ENCODE data around the gene HINFP. TPM values are rescaled to one million over a fixed set of nuclear protein-coding genes. Genes with fewer than 3 reads are reported as not detected.

HINFP gene
- 9.2 and 9.8 TPM in 2 replicates for total RNA-seq

GRCh38 chr11:119121008-119121810 lies at the start of gene HINFP:
TSS of gene HINFP (plus strand) at chr11:119121580. CDS start at chr11:119126945, 5,365 bp downstream.

GRCh38 chr11:119084663-119085436 lies 36.5 kb upstream of the HINFP start, which contains the start of gene HMBS:
TSS of gene HMBS (plus strand) at chr11:119084881. CDS start at chr11:119085034, 153 bp downstream.

GRCh38 chr11:119101759-119102423 lies 19.5 kb upstream of the HINFP start, which contains the start of gene DPAGT1:
TSS of gene DPAGT1 (minus strand) at chr11:119101853. CDS start at chr11:119101655, 198 bp downstream.

GRCh38 chr11:119106564-119107537 lies 14.5 kb upstream of the HINFP start, which contains the start of gene C2CD2L:
TSS of gene C2CD2L (plus strand) at chr11:119107344. CDS start at chr11:119107742, 398 bp downstream.

GRCh38 chr11:119149018-119149785 lies 27.8 kb downstream of the HINFP start, which contains the start of gene ABCG4:
TSS of gene ABCG4 (plus strand) at chr11:119149052. CDS start at chr11:119149966, 914 bp downstream.

GRCh38 chr11:119168471-119169281 lies 47.3 kb downstream of the HINFP start, which contains the start of gene NLRX1:
TSS of gene NLRX1 (plus strand) at chr11:119168725. CDS start at chr11:119171404, 2,679 bp downstream.

Other genes starting within 250 kb of the HINFP start
- not detected in 2 replicates for gene CXCR5, start 237.7 kb upstream of the HINFP start, total RNA-seq
- gene BCL9L, start 195.7 kb upstream of the HINFP start, total RNA-seq: 38.5 and 40.0 TPM in 2 replicates
- not detected in 2 replicates for gene UPK2, start 165.3 kb upstream of the HINFP start, total RNA-seq
- gene FOXR1, start 149.8 kb upstream of the HINFP start, total RNA-seq: not detected in 2 replicates
- 3.5 and 10.0 TPM in 2 replicates for gene CENATAC, start 123.4 kb upstream of the HINFP start, total RNA-seq
- 2,232 and 3,190 TPM in 2 replicates for gene RPS25, start 103.2 kb upstream of the HINFP start, total RNA-seq
- 48.9 and 68.3 TPM in 2 replicates for gene TRAPPC4, start 102.8 kb upstream of the HINFP start, total RNA-seq
- 8.9 and 11.9 TPM in 2 replicates for gene SLC37A4, start 90.7 kb upstream of the HINFP start, total RNA-seq
- gene HYOU1, start 64.4 kb upstream of the HINFP start, total RNA-seq: 42.8 and 72.7 TPM in 2 replicates
- 14.4 and 18.2 TPM in 2 replicates for gene VPS11, start 53.8 kb upstream of the HINFP start, total RNA-seq
- gene HMBS, start 36.7 kb upstream of the HINFP start, total RNA-seq: 19.7 and 27.9 TPM in 2 replicates
- gene DPAGT1, start 19.7 kb upstream of the HINFP start, total RNA-seq: 21.8 and 23.6 TPM in 2 replicates
- gene C2CD2L, start 14.2 kb upstream of the HINFP start, total RNA-seq: 4.3 and 5.8 TPM in 2 replicates
- not detected in 2 replicates for gene ABCG4, start 27.5 kb downstream of the HINFP start, total RNA-seq
- 8.6 and 11.1 TPM in 2 replicates for gene NLRX1, start 47.1 kb downstream of the HINFP start, total RNA-seq
- not detected in 2 replicates for gene NHERF4, start 63.9 kb downstream of the HINFP start, total RNA-seq
- gene CBL, start 84.8 kb downstream of the HINFP start, total RNA-seq: 7.0 and 22.9 TPM in 2 replicates
- gene MCAM, start 195.6 kb downstream of the HINFP start, total RNA-seq: 23.2 and 36.8 TPM in 2 replicates
- 9.9 and 11.7 TPM in 2 replicates for gene RNF26, start 212.9 kb downstream of the HINFP start, total RNA-seq
- gene C1QTNF5, start 219.3 kb downstream of the HINFP start, total RNA-seq: 42.8 and 52.9 TPM in 2 replicates
- gene MFRP, start 225.1 kb downstream of the HINFP start, total RNA-seq: 0.09 TPM in 1 of 2 replicates, not detected in the other

Data from pericardium fibroblast (primary cell).